H9 (cell line): ENCODE results near the gene APCDD1L. TPM values are rescaled to one million over a fixed set of nuclear protein-coding genes. Genes with fewer than 3 reads are reported as not detected.
A peak's percentile ranks its signal among the peaks of the same experiment; 100 is the strongest.

ENCODE experiments used
- DNase-seq: peaks from one replicate; pipeline ENCODE4 v3.0.0-alpha.2; 2017
- H2AFZ ChIP-seq: one replicate; pipeline ENCODE4 v1.6.1; 2013; ENCODE audit warnings: mild to moderate bottlenecking, low read length, control low read depth, moderate library complexity
- H2AK5ac ChIP-seq: 2 replicates; pipeline ENCODE4 v1.6.1; 2013; ENCODE audit warnings: low read length, control low read depth, mixed read lengths; ENCODE audit not compliant: insufficient read length
- H2BK120ac ChIP-seq: one replicate; pipeline ENCODE4 v1.6.1; 2013; ENCODE audit warnings: low read depth, mild to moderate bottlenecking, low read length, control low read depth, inconsistent platforms; ENCODE audit not compliant: poor library complexity, severe bottlenecking
- H2BK12ac ChIP-seq: 2 replicates; pipeline ENCODE4 v1.6.1; 2013; ENCODE audit warnings: low read length, control low read depth, mixed read lengths, low read depth; ENCODE audit not compliant: insufficient read length
- H2BK15ac ChIP-seq: 2 replicates; pipeline ENCODE4 v1.6.1; 2013; ENCODE audit warnings: low read depth, low read length, control low read depth
- H2BK20ac ChIP-seq: one replicate; pipeline ENCODE4 v1.6.1; 2013; ENCODE audit warnings: low read depth, mild to moderate bottlenecking, low read length, control low read depth, inconsistent platforms; ENCODE audit not compliant: poor library complexity, severe bottlenecking
- H2BK5ac ChIP-seq: 2 replicates; pipeline ENCODE4 v1.6.1; 2013; ENCODE audit warnings: low read length, control low read depth, mixed read lengths; ENCODE audit not compliant: insufficient read length
- H3K14ac ChIP-seq: 2 replicates; pipeline ENCODE4 v1.6.1; 2013; ENCODE audit warnings: low read length, control low read depth; ENCODE audit not compliant: insufficient read depth
- H3K18ac ChIP-seq: 2 replicates; pipeline ENCODE4 v1.6.1; 2013; ENCODE audit warnings: low read depth, mild to moderate bottlenecking, mixed read lengths, low read length, control low read depth; ENCODE audit not compliant: insufficient read length
- H3K23ac ChIP-seq: 2 replicates; pipeline ENCODE4 v1.6.1; 2013; ENCODE audit warnings: low read length, control low read depth, mixed read lengths, low read depth; ENCODE audit not compliant: insufficient read length
- H3K23me2 ChIP-seq: 2 replicates; pipeline ENCODE4 v1.6.1; 2013; ENCODE audit warnings: low read depth, mild to moderate bottlenecking, mixed read lengths, low read length, control low read depth; ENCODE audit not compliant: insufficient read length, poor library complexity, severe bottlenecking
- H3K27ac ChIP-seq: 2 replicates; pipeline ENCODE4 v1.5.1; 2013; ENCODE audit warnings: low read length, control low read depth, mixed read lengths, low read depth; ENCODE audit not compliant: insufficient read length
- H3K27me3 ChIP-seq: 2 replicates; pipeline ENCODE4 v1.6.1; 2013; ENCODE audit warnings: low read length, control low read depth, inconsistent platforms; ENCODE audit not compliant: insufficient read depth
- H3K4ac ChIP-seq: 2 replicates; pipeline ENCODE4 v1.6.1; 2013; ENCODE audit warnings: low read depth, mild to moderate bottlenecking, control low read depth, inconsistent platforms, low read length, moderate library complexity
- H3K4me1 ChIP-seq: 2 replicates; pipeline ENCODE4 v1.6.1; 2013; ENCODE audit warnings: low read length, control low read depth, inconsistent platforms; ENCODE audit not compliant: insufficient read depth
- H3K4me2 ChIP-seq: 2 replicates; pipeline ENCODE4 v1.6.1; 2013; ENCODE audit warnings: low read length, control low read depth, mixed read lengths; ENCODE audit not compliant: insufficient read length, insufficient read depth
- H3K56ac ChIP-seq: 2 replicates; pipeline ENCODE4 v1.6.1; 2013; ENCODE audit warnings: low read depth, mild to moderate bottlenecking, mixed read lengths, low read length, control low read depth; ENCODE audit not compliant: insufficient read length
- H3K79me1 ChIP-seq: 2 replicates; pipeline ENCODE4 v1.6.1; 2013; ENCODE audit warnings: low read depth, mild to moderate bottlenecking, moderate library complexity, low read length, control low read depth, inconsistent platforms; ENCODE audit not compliant: insufficient read depth, poor library complexity, severe bottlenecking
- H3K79me2 ChIP-seq: 2 replicates; pipeline ENCODE4 v1.6.1; 2013; ENCODE audit warnings: low read length, control low read depth, inconsistent platforms; ENCODE audit not compliant: insufficient read depth
- H3K9ac ChIP-seq: 2 replicates; pipeline ENCODE4 v1.6.1; 2013; ENCODE audit warnings: low read length, control low read depth, mixed read lengths; ENCODE audit not compliant: insufficient read length; ENCODE audit errors: extremely low read depth
- H3K9me3 ChIP-seq: one replicate; pipeline ENCODE4 v1.6.1; 2013; ENCODE audit warnings: low read depth, low read length, inconsistent platforms; ENCODE audit not compliant: control insufficient read depth
- H3T11ph ChIP-seq: one replicate; pipeline ENCODE4 v1.6.1; 2013; ENCODE audit warnings: mild to moderate bottlenecking, low read length, control low read depth, inconsistent platforms
- H4K20me1 ChIP-seq: one replicate; pipeline ENCODE4 v1.6.1; 2013; ENCODE audit not compliant: control insufficient read depth, insufficient read length, insufficient read depth
- H4K5ac ChIP-seq: 2 replicates; pipeline ENCODE4 v1.6.1; 2013; ENCODE audit warnings: low read depth, mild to moderate bottlenecking, mixed read lengths, low read length, control low read depth; ENCODE audit not compliant: insufficient read length
- H4K8ac ChIP-seq: replicated peaks from 2 replicates; pipeline ENCODE4 v1.6.1; 2013; ENCODE audit warnings: low read length, control low read depth, mixed read lengths, low read depth; ENCODE audit not compliant: insufficient read length
- H4K91ac ChIP-seq: 2 replicates; pipeline ENCODE4 v1.6.1; 2013; ENCODE audit warnings: low read depth, mild to moderate bottlenecking, moderate library complexity, mixed read lengths, low read length, control low read depth; ENCODE audit not compliant: insufficient read length
- H3K27ac Mint-ChIP-seq, 3 experiments: 2 replicates in 2 of 3; 3 replicates in 1 of 3; pipeline ENCODE4 v1.8.0; 2020 to 2021; ENCODE audit warnings: mixed read lengths in 3 of 3, mild to moderate bottlenecking in 1 of 3, moderate library complexity in 1 of 3
- H3K27me3 Mint-ChIP-seq: 2 replicates; pipeline ENCODE4 v1.8.0; 2021; ENCODE audit warnings: low read depth, mild to moderate bottlenecking, moderate library complexity, mixed read lengths
- H3K36me3 Mint-ChIP-seq, 3 experiments: 2 replicates in 2 of 3; 3 replicates in 1 of 3; pipeline ENCODE4 v1.8.0; 2020 to 2021; ENCODE audit warnings: low read depth in 3 of 3, mixed read lengths in 3 of 3; ENCODE audit not compliant: insufficient read depth in 1 of 3
- H3K4me1 Mint-ChIP-seq, 2 experiments: 2 replicates each; pipeline ENCODE4 v1.8.0; 2020; ENCODE audit warnings: mixed read lengths in 2 of 2
- H3K4me3 Mint-ChIP-seq, 2 experiments: 2 replicates in 1 of 2; 3 replicates in 1 of 2; pipeline ENCODE4 v1.8.0; 2020 to 2021; ENCODE audit warnings: mild to moderate bottlenecking in 2 of 2, mixed read lengths in 2 of 2, moderate library complexity in 1 of 2
- H3K9me3 Mint-ChIP-seq, 2 experiments: 2 replicates in 1 of 2; 3 replicates in 1 of 2; pipeline ENCODE4 v1.8.0; 2020; ENCODE audit warnings: mild to moderate bottlenecking in 2 of 2, mixed read lengths in 2 of 2, moderate library complexity in 1 of 2
- WGBS: extraction: QIAGEN DNeasy Blood & Tissue Kit; methylation state at CpG from one replicate; pipeline ENCODE4 v1.1.7; 2013; ENCODE audit warnings: missing lambda C conversion rate, low lambda C conversion rate, mixed read lengths; ENCODE audit not compliant: insufficient read length; ENCODE audit errors: extremely low coverage; 5-methylcytosine and 5-hydroxymethylcytosine counted together
- total RNA-seq: library from RNA; stranded (reverse); gene quantifications from 2 replicates; pipeline ENCODE4 v1.2.1, GENCODE V29; 2021
- TF ChIP-seq, protein P1 (sequence below): fragments of 200-600 bp; sonication (generic); conservative IDR thresholded peaks from 3 replicates; pipeline ENCODE4 v1.8.0; 2021; ENCODE audit warnings: antibody characterized with exemption, mild to moderate bottlenecking

APCDD1L gene
- total RNA-seq, 1 experiment from 2014 or later = 0.68 TPM

GRCh38 chr20:58466095-58466708, 49.0 kb downstream of the APCDD1L start:
- no CpG with 5 or more reads among the region's 27 CpGs for WGBS

More at GRCh38 chr20:58466095-58466708, 49.0 kb downstream of the APCDD1L start:
- no peak overlapping the region for H2BK120ac ChIP-seq
- peaks cover 2 to 6% of the 10 kb centered on the region in 2 experiments; a peak in 3 of 5 replicates for H3K9me3 Mint-ChIP-seq
- H4K20me1 ChIP-seq = no peaks in the 10 kb centered on the region
- no peak overlapping the region for H3T11ph ChIP-seq
- H3K56ac ChIP-seq = no peak overlapping the region
- H3K27ac ChIP-seq = no peak overlapping the region
- H2BK20ac ChIP-seq = no peak overlapping the region
- H2AFZ ChIP-seq = no peak overlapping the region
- H2BK15ac ChIP-seq = no peak overlapping the region
- no peaks in the 10 kb centered on the region for H3K23me2 ChIP-seq
- no peak overlapping the region for H3K18ac ChIP-seq
- H3K79me1 ChIP-seq = no peaks in the 10 kb centered on the region
- H3K4me2 ChIP-seq = no peak overlapping the region
- H2AK5ac ChIP-seq = no peak overlapping the region
- no peak overlapping the region for H2BK12ac ChIP-seq
- H4K5ac ChIP-seq = no peak overlapping the region
- H3K14ac ChIP-seq = no peak overlapping the region
- DNase-seq = no peak
- TF ChIP-seq, protein P1, sequence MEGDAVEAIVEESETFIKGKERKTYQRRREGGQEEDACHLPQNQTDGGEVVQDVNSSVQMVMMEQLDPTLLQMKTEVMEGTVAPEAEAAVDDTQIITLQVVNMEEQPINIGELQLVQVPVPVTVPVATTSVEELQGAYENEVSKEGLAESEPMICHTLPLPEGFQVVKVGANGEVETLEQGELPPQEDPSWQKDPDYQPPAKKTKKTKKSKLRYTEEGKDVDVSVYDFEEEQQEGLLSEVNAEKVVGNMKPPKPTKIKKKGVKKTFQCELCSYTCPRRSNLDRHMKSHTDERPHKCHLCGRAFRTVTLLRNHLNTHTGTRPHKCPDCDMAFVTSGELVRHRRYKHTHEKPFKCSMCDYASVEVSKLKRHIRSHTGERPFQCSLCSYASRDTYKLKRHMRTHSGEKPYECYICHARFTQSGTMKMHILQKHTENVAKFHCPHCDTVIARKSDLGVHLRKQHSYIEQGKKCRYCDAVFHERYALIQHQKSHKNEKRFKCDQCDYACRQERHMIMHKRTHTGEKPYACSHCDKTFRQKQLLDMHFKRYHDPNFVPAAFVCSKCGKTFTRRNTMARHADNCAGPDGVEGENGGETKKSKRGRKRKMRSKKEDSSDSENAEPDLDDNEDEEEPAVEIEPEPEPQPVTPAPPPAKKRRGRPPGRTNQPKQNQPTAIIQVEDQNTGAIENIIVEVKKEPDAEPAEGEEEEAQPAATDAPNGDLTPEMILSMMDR = no peak
- H3K23ac ChIP-seq = no peak overlapping the region
- H4K8ac ChIP-seq = no peak overlapping the region
- no peak overlapping the region for H3K4me3 Mint-ChIP-seq
- H4K91ac ChIP-seq = no peak overlapping the region
- H3K9me3 ChIP-seq = no peaks in the 10 kb centered on the region
- peaks cover 0 to 5% (median 4%) of the 10 kb centered on the region in 3 experiments; a peak in 2 of 7 replicates for H3K36me3 Mint-ChIP-seq
- no peak overlapping the region for H3K4ac ChIP-seq
- no peaks in the 10 kb centered on the region for H3K27me3 Mint-ChIP-seq
- H3K4me1 ChIP-seq = no peaks in the 10 kb centered on the region
- no peaks in the 10 kb centered on the region for H3K27me3 ChIP-seq
- no peak overlapping the region for H3K9ac ChIP-seq
- no peaks in the 10 kb centered on the region for H3K79me2 ChIP-seq
- H3K4me1 Mint-ChIP-seq = peaks cover 4 to 9% of the 10 kb centered on the region in 2 experiments; a peak in 3 of 4 replicates
- H2BK5ac ChIP-seq = no peak overlapping the region
- peak overlapping the region in 1 of 3 experiments; percentile 31; a peak in 1 of 7 replicates for H3K27ac Mint-ChIP-seq
